ENCODE results near the gene COL23A1. TPM values are rescaled to one million over a fixed set of nuclear protein-coding genes. Genes with fewer than 3 reads are reported as not detected.

Gene COL23A1
- total and polyA plus RNA-seq, 4 donors, result 0.76 to 4.4 (median 1.3) TPM

DNA sequence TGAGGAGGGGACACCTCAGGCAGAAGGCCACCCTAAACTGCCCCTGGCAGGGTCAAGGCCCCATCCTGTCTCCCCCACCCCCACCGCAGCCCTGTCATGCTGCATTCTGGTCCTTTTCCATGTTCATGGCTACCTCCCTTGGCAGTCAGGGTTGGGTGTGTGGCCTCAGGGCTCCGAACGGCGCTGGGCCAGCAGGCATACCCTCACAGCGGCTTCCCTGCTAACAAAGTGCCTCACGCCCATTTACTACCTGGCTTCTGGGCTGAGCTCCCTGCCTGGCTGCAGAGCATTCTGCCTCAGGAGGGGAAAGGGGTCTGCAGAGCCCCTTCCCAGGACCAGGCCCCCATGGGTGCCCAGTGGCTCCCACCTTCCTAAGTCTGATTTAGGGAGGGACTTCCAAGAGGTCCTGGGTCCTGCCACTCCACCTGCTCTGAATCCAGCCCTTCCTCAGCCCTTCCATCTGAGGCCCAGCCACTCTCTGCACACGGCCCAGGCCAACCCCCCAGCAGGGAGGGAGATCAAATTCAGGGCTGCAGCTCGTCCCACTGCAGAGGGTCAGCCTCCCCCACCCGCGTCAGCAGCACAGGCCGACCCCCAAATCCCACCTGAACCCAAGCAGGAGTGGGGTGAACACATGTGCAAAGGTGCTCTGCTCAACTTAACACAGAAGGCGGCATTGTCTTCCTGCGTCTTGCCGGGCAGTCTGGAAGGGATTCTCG lies 241.7 kb downstream of the COL23A1 start:
- no peak for TF ChIP-seq CTCF (IDR thresholded peaks at IDR 0.05; ENCODE audit: control extremely low read depth, extremely low read depth)
- Histone ChIP-seq H3K4me3 (no peak overlapping the region), H3K9ac (ENCODE audit: insufficient read depth in 1 of 2, low read length in 2 of 2) (no peak overlapping the region), H3K27me3 (ENCODE audit: control insufficient read depth in 3 of 3, insufficient read depth in 3 of 3, low read length in 2 of 3) (no peaks in the 10 kb centered on the region), H3K27ac (ENCODE audit: low read depth in 1 of 2, low read length in 1 of 2) (no peak overlapping the region), H3K4me1 (ENCODE audit: control insufficient read depth in 5 of 5, insufficient read depth in 5 of 5, low read length in 5 of 5) (peaks cover 0 to 11% (median 0%) of the 10 kb centered on the region in 5 donors), H3K36me3 (ENCODE audit: control insufficient read depth in 4 of 4, insufficient read depth in 4 of 4, low read length in 4 of 4) (no peaks in the 10 kb centered on the region), H3K9me3 (ENCODE audit: control insufficient read depth in 4 of 4, insufficient read depth in 3 of 4, low read length in 3 of 4) (peaks cover 0 to 2% (median 0%) of the 10 kb centered on the region in 4 donors)
- ATAC-seq (ENCODE audit: insufficient read depth, low FRiP score), result no peak
- 84 to 91% methylated on average over 15 of the region's 15 CpGs for WGBS, 2 donors
- no peak for DNase-seq

GRCh38 chr5:178347956-178348355 lies 242.2 kb downstream of the COL23A1 start:
- ATAC-seq (ENCODE audit: insufficient read depth, low FRiP score) (no peak), DNase-seq (no peak)
- no peaks in the 10 kb centered on the region for H3K27me3 ChIP-seq (ENCODE audit: control insufficient read depth in 3 of 3, insufficient read depth in 3 of 3, low read length in 2 of 3)
- no peak for TF ChIP-seq CTCF (IDR thresholded peaks at IDR 0.05; ENCODE audit: control extremely low read depth, extremely low read depth)
- no peaks in the 10 kb centered on the region for H3K36me3 ChIP-seq (ENCODE audit: control insufficient read depth in 4 of 4, insufficient read depth in 4 of 4, low read length in 4 of 4)
- H3K27ac ChIP-seq (ENCODE audit: low read depth in 1 of 2, low read length in 1 of 2), result no peak overlapping the region
- H3K4me1 ChIP-seq (ENCODE audit: control insufficient read depth in 5 of 5, insufficient read depth in 5 of 5, low read length in 5 of 5), result peaks cover 0 to 11% (median 0%) of the 10 kb centered on the region in 5 donors
- peaks cover 0 to 2% (median 0%) of the 10 kb centered on the region in 4 donors for H3K9me3 ChIP-seq (ENCODE audit: control insufficient read depth in 4 of 4, insufficient read depth in 3 of 4, low read length in 3 of 4)
- no peak overlapping the region for H3K4me3 ChIP-seq
- no peak overlapping the region for H3K9ac ChIP-seq (ENCODE audit: insufficient read depth in 1 of 2, low read length in 2 of 2)
- 93 to 94% methylated on average over 11 of the region's 11 CpGs for WGBS, 2 donors

- TF ChIP-seq CTCF (IDR thresholded peaks at IDR 0.05; ENCODE audit: control extremely low read depth, extremely low read depth), result no peak
- Histone ChIP-seq H3K4me1 (ENCODE audit: control insufficient read depth in 5 of 5, insufficient read depth in 5 of 5, low read length in 5 of 5) (peaks cover 0 to 11% (median 0%) of the 10 kb centered on the region in 5 donors), H3K4me3 (no peak overlapping the region), H3K9ac (ENCODE audit: insufficient read depth in 1 of 2, low read length in 2 of 2) (no peak overlapping the region), H3K27me3 (ENCODE audit: control insufficient read depth in 3 of 3, insufficient read depth in 3 of 3, low read length in 2 of 3) (no peaks in the 10 kb centered on the region), H3K36me3 (ENCODE audit: control insufficient read depth in 4 of 4, insufficient read depth in 4 of 4, low read length in 4 of 4) (no peaks in the 10 kb centered on the region), H3K27ac (ENCODE audit: low read depth in 1 of 2, low read length in 1 of 2) (no peak overlapping the region), H3K9me3 (ENCODE audit: control insufficient read depth in 4 of 4, insufficient read depth in 3 of 4, low read length in 3 of 4) (peaks cover 0 to 2% (median 0%) of the 10 kb centered on the region in 4 donors)
- 88 to 93% methylated on average over 20 of the region's 20 CpGs for WGBS, 2 donors
- no peak for ATAC-seq (ENCODE audit: insufficient read depth, low FRiP score)
- DNase-seq, result no peak
Observed at GRCh38 chr5:178346607-178347334, 243.4 kb downstream of the COL23A1 start.
